GM12878 (cell line): ENCODE data around the gene RNF112. TPM values are rescaled to one million over a fixed set of nuclear protein-coding genes. Genes with fewer than 3 reads are reported as not detected.

ENCODE experiments used
- ATAC-seq: fragments of 200-7000 bp; cut with Tn5 transposase; 3 replicates; pipeline ENCODE4 v1.9.1; 2020; ENCODE audit warnings: mild to moderate bottlenecking, moderate library complexity
- BruUV-seq: library from RNA; stranded (reverse); fragments of 400-500 nt; replicated peaks from 2 replicates; lab custom pipeline; 2021; lab: Mats Ljungman, UMichigan
- CTCF ChIA-PET: fragments of 300-600 bp; sonication (Branson Sonifier 250); formaldehyde crosslinking; extraction: SDS; loops from one replicate; lab custom pipeline; 2021; ENCODE audit warnings: inconsistent platforms; lab: Yijun Ruan, JAX
- POLR2A ChIA-PET: fragments of 350-600 bp; formaldehyde crosslinking; extraction: SDS; loops from one replicate; lab custom pipeline; 2021; ENCODE audit warnings: inconsistent platforms; lab: Charles Lee
- RAD21 ChIA-PET: fragments of 300-600 bp; sonication (Branson Sonifier 250); formaldehyde crosslinking; loops from one replicate; lab custom pipeline; 2023; ENCODE audit warnings: antibody characterized with exemption; ENCODE audit not compliant: unreplicated experiment; lab: Charles Lee
- SMC1A ChIA-PET: fragments of 300-600 bp; sonication (Branson Sonifier 250); formaldehyde crosslinking; loops from one replicate; lab custom pipeline; 2023; ENCODE audit not compliant: unreplicated experiment, uncharacterized antibody; lab: Charles Lee
- DNase-seq: peaks from one replicate; pipeline ENCODE4 v3.0.0-alpha.2; 2011; ENCODE audit warnings: low read depth, low spot score
- FAIRE-seq: peaks from 3 replicates; lab custom pipeline; 2011; peaks lifted over from hg19 to GRCh38; lab: Jason Lieb, UNC
- H2AFZ ChIP-seq: 2 replicates; pipeline ENCODE4 v1.6.0; 2011; ENCODE audit warnings: low read depth, low read length, control low read depth; ENCODE audit not compliant: control insufficient read depth
- H3K27ac ChIP-seq: 2 replicates; pipeline ENCODE4 v1.5.1; 2011; ENCODE audit warnings: control low read depth; ENCODE audit not compliant: control insufficient read depth, insufficient read depth
- H3K27me3 ChIP-seq, 2 experiments: replicated peaks in 1 of 2; 2 replicates each; pipeline versions ENCODE4 v1.6.0 to v1.6.1; 2011; ENCODE audit warnings: low read length in 1 of 2; ENCODE audit not compliant: control insufficient read depth in 2 of 2, insufficient read depth in 2 of 2
- H3K36me3 ChIP-seq, 2 experiments: 2 replicates each; pipeline ENCODE4 v1.5.1; 2011; ENCODE audit warnings: low read length in 1 of 2; ENCODE audit not compliant: control insufficient read depth in 2 of 2, insufficient read depth in 2 of 2
- H3K4me1 ChIP-seq: 2 replicates; pipeline ENCODE4 v1.6.1; 2011; ENCODE audit warnings: mild to moderate bottlenecking, low read length, moderate library complexity, mixed read lengths; ENCODE audit not compliant: control insufficient read depth, insufficient read depth
- H3K4me2 ChIP-seq: 2 replicates; pipeline ENCODE4 v1.6.0; 2011; ENCODE audit warnings: control low read depth; ENCODE audit not compliant: control insufficient read depth, insufficient read depth
- H3K4me3 ChIP-seq: fragments of 200-600 bp; sonication (generic); 2 replicates; pipeline ENCODE4 v1.5.1; 2016
- H3K79me2 ChIP-seq: 2 replicates; pipeline ENCODE4 v1.6.0; 2011; ENCODE audit warnings: low read length; ENCODE audit not compliant: control insufficient read depth, insufficient read depth
- H3K9ac ChIP-seq: 2 replicates; pipeline ENCODE4 v1.8.0; 2011; ENCODE audit warnings: low read length, control low read depth, mixed read lengths; ENCODE audit not compliant: control insufficient read depth, insufficient read depth
- H3K9me3 ChIP-seq: replicated peaks from 3 replicates; pipeline ENCODE4 v1.5.1; 2011; ENCODE audit warnings: mild to moderate bottlenecking, low read length; ENCODE audit not compliant: control insufficient read depth, insufficient read depth
- H4K20me1 ChIP-seq: 2 replicates; pipeline ENCODE4 v1.6.0; 2011; ENCODE audit not compliant: control insufficient read depth, insufficient read depth
- CHD1 ChIP-seq: IDR thresholded peaks from 2 replicates; pipeline ENCODE4 v1.6.1; 2012; ENCODE audit warnings: low read depth, low read length, improper control_type of control experiment
- MTA3 ChIP-seq: IDR thresholded peaks from 2 replicates; pipeline ENCODE4 v1.6.1; 2012; ENCODE audit warnings: low read length, inconsistent platforms, borderline replicate concordance
- NR2F1 ChIP-seq: fragments of 450-650 bp; conservative IDR thresholded peaks from 2 replicates; pipeline ENCODE4 v1.6.1; 2017; ENCODE audit warnings: mild to moderate bottlenecking
- POLR2A ChIP-seq: IDR thresholded peaks from 2 replicates; pipeline ENCODE4 v1.6.1; 2011; ENCODE audit warnings: low read depth, mild to moderate bottlenecking, low read length
- SIN3A ChIP-seq: IDR thresholded peaks from 2 replicates; pipeline ENCODE4 v1.6.1; 2012; ENCODE audit warnings: low read depth, low read length, improper control_type of control experiment
- SIX5 ChIP-seq: IDR thresholded peaks from 2 replicates; pipeline ENCODE4 v1.6.1; 2011; ENCODE audit warnings: mild to moderate bottlenecking, low read depth, low read length, moderate library complexity; ENCODE audit not compliant: severe bottlenecking
- SREBF1 ChIP-seq: IDR thresholded peaks from 2 replicates; pipeline ENCODE4 v1.6.1; 2012; ENCODE audit warnings: mild to moderate bottlenecking, low read length
- SUPT20H ChIP-seq: IDR thresholded peaks from 2 replicates; pipeline ENCODE4 v1.6.1; 2011; ENCODE audit warnings: low read depth, mild to moderate bottlenecking, low read length, moderate library complexity, borderline replicate concordance; ENCODE audit not compliant: control insufficient read depth
- WRNIP1 ChIP-seq: IDR thresholded peaks from 2 replicates; pipeline ENCODE4 v1.6.1; 2011; ENCODE audit warnings: low read depth, low read length, improper control_type of control experiment, borderline replicate concordance
- YBX1 ChIP-seq: fragments of 450-650 bp; IDR thresholded peaks from 2 replicates; pipeline ENCODE4 v1.6.1; 2016; ENCODE audit warnings: antibody characterized with exemption
- ZNF217 ChIP-seq: fragments of 450-650 bp; IDR thresholded peaks from 2 replicates; pipeline ENCODE4 v1.6.1; 2017; ENCODE audit warnings: antibody characterized with exemption, mild to moderate bottlenecking
- WGBS: methylation state at CpG from one replicate; pipeline ENCODE4 v1.1.6; 2016; ENCODE audit warnings: low lambda C conversion rate; ENCODE audit not compliant: insufficient replicate concordance, insufficient coverage; ENCODE audit errors: missing lambda C conversion rate; 5-methylcytosine and 5-hydroxymethylcytosine counted together
- in situ Hi-C: fragments of 300-500 bp; cut with MboI; formaldehyde crosslinking; loops from 9 replicates; pipeline ENCODE4 v1.14.3; 2018; ENCODE audit warnings: mixed read lengths
- intact Hi-C: fragments of 100-400 bp; cut with micrococcal nuclease; formaldehyde crosslinking; loops from one replicate; pipeline ENCODE4 v1.14.2; 2022; ENCODE audit not compliant: unreplicated experiment
- polyA plus RNA-seq, 11 experiments: library from polyadenylated mRNA; depleted of rRNA in 4 of 11; unstranded in 6 of 11; stranded (reverse) in 5 of 11; fragments of >200 nt; fragmentation: Nextera tagmentation in 4 of 11; fragmentation: Illumina TruSeq in 1 of 11; extraction: Ambion mirVana in 4 of 11; extraction: Trizol in 1 of 11; gene quantifications; 1 replicate in 1 of 11; 2 replicates in 10 of 11; pipeline versions ENCODE4 v1.2.1 to v1.2.3, GENCODE V29; 2011 to 2016; ENCODE audit warnings: inconsistent platforms in 2 of 11, missing spikeins in 2 of 11, low read depth in 1 of 11
- total RNA-seq, 4 experiments: library from RNA; depleted of rRNA in 3 of 4; stranded (reverse); fragments of >200 nt in 3 of 4; fragmentation: Illumina TruSeq in 1 of 4; extraction: Trizol in 1 of 4; gene quantifications; 2 replicates each; pipeline versions ENCODE4 v1.2.1 to v1.2.3, GENCODE V29; 2013 to 2021

The RNF112 gene
- total and polyA plus RNA-seq, 10 of the 15 experiments (the other 5 are each of a cell fraction or from before 2014, with no cell fraction given), result not detected

DNA sequence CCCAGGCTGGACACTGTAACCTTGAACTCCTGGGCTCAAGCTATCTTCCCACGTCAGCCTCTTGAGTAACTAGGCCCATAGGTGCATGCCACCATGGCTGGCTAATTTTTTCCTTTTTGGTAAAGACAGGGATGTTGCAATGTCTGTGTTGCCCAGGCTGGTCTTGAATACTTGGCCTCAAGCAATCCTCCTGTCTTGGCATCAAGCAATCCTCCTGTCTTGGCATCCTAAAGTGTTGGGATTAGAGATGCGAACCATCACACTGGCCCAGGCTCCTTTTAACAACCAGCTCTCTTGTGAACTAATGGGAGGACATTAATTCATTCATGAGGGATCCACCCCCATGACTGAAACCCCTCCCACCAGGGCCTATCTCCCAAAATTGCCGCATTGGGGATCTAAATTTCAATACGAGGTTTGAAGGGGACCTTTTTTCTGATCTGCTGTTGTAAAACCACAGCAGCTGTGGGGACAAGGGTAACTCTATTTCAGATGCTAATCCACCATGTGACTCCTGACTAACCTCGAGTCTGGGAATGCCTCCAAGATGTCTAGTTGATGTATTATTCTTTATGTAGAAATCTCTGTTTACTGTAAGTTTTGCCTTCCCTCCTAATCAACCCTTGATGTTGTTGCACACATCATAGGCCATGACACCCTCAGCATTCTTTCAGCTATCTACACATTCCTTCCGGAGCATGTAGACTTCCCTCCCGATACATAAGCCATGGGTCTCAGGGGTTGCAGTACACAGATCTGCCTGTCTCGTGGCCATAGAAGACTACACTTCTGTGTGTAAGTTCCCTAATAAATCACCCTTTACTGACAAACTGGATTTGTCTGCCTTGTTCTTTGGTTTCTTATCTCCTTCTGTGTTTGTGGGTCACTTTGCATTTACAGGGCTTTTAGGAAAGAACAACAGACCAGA is 37.6 kb downstream of the RNF112 start:
- no TSS peak for BruUV-seq
- H3K36me3 ChIP-seq, result no peaks in the 10 kb centered on the region
- no peak overlapping the region for H2AFZ ChIP-seq
- 26% methylated on average over 8 of the region's 8 CpGs for WGBS
- in situ Hi-C loops (loop anchor here (5.0 kb wide), 2 partner anchors 86 to 196 kb away; partner anchors contain the start of gene B9D1), intact Hi-C loops (no loop called here)
- no peak overlapping the region for H3K4me3 ChIP-seq
- TF ChIP-seq SIN3A (no peak), NR2F1 (no peak), WRNIP1 (no peak), POLR2A (no peak), ZNF217 (no peak), MTA3 (no peak), SIX5 (no peak), CHD1 (no peak), SUPT20H (no peak), SREBF1 (no peak), YBX1 (no peak)
- SMC1A ChIA-PET, result interaction anchor here (0.8 to 2.2 kb wide), 4 partner anchors 8 to 78 kb away, joined by 3 to 11 read pairs (median 4); no protein-coding TSS in a partner anchor
- ATAC-seq (no peak), DNase-seq (no peak), FAIRE-seq (no peak)
- peaks cover 4% of the 10 kb centered on the region for H3K9me3 ChIP-seq
- CTCF ChIA-PET, result interaction anchor here (0.8 to 5.6 kb wide), 11 partner anchors 10 to 147 kb away, joined by 3 to 66 read pairs (median 4); partner anchors contain the start of genes B9D1 and MAPK7
- no peaks in the 10 kb centered on the region for H3K4me1 ChIP-seq
- RAD21 ChIA-PET, result interaction anchor here (2.5 to 5.5 kb wide), 2 partner anchors 71 to 85 kb away, joined by 8 to 35 read pairs; partner anchors contain the start of genes B9D1 and MAPK7
- no peaks in the 10 kb centered on the region for H3K79me2 ChIP-seq
- no peak overlapping the region for H3K9ac ChIP-seq
- H3K27ac ChIP-seq, result no peak overlapping the region
- no peak overlapping the region for H3K4me2 ChIP-seq
- H4K20me1 ChIP-seq, result no peaks in the 10 kb centered on the region
- POLR2A ChIA-PET, result interaction anchor here (1.0 kb wide), 1 partner anchor 86 kb away, joined by 3 read pairs; the partner anchor contains the start of gene B9D1
- H3K27me3 ChIP-seq, result peaks cover 0 to 2% of the 10 kb centered on the region in 2 experiments; a peak in 2 of 4 replicates
